Fibroblast of lung (primary cell): ENCODE data around the gene RAPGEF5. TPM values are rescaled to one million over a fixed set of nuclear protein-coding genes. Genes with fewer than 3 reads are reported as not detected.

Experiments
- DNase-seq, 2 donors: peaks; one replicate each; pipeline versions ENCODE4 v3.0.0 to v3.0.0-alpha.2; 2010; ENCODE audit warnings: low read depth in 2 of 2
- H2AFZ ChIP-seq: 2 replicates; pipeline ENCODE4 v1.5.1; 2012; ENCODE audit warnings: low read length, control low read depth, inconsistent platforms
- H3K27ac ChIP-seq: 2 replicates; pipeline ENCODE4 v1.5.1; 2011; ENCODE audit warnings: low read length, control low read depth; ENCODE audit not compliant: insufficient read depth
- H3K27me3 ChIP-seq: 2 replicates; pipeline ENCODE4 v1.5.1; 2011; ENCODE audit warnings: mild to moderate bottlenecking, low read length; ENCODE audit not compliant: control insufficient read depth, insufficient read depth
- H3K36me3 ChIP-seq: 2 replicates; pipeline ENCODE4 v1.5.1; 2011; ENCODE audit warnings: low read length; ENCODE audit not compliant: control insufficient read depth, insufficient read depth
- H3K4me1 ChIP-seq: 2 replicates; pipeline ENCODE4 v1.5.1; 2011; ENCODE audit warnings: low read length; ENCODE audit not compliant: control insufficient read depth, insufficient read depth; ENCODE audit errors: extremely low read depth
- H3K4me2 ChIP-seq: 2 replicates; pipeline ENCODE4 v1.5.1; 2011; ENCODE audit warnings: low read length, control low read depth; ENCODE audit not compliant: insufficient read depth; ENCODE audit errors: extremely low read depth
- H3K4me3 ChIP-seq, 4 experiments: fragments of 200-600 bp in 1 of 4; sonication (generic) in 1 of 4; replicated peaks in 1 of 4; 2 replicates each; pipeline ENCODE4 v1.5.1; 2011 to 2016; ENCODE audit warnings: low read length in 4 of 4, low read depth in 3 of 4, mild to moderate bottlenecking in 3 of 4, control low read depth in 2 of 4, inconsistent platforms in 1 of 4, mixed read lengths in 1 of 4; ENCODE audit not compliant: insufficient read depth in 1 of 4; ENCODE audit errors: control extremely low read depth in 1 of 4
- H3K79me2 ChIP-seq: 2 replicates; pipeline ENCODE4 v1.5.1; 2012; ENCODE audit warnings: mild to moderate bottlenecking, low read length, inconsistent platforms; ENCODE audit not compliant: control insufficient read depth, insufficient read depth
- H3K9ac ChIP-seq: 2 replicates; pipeline ENCODE4 v1.5.1; 2011; ENCODE audit warnings: mild to moderate bottlenecking, low read length, control low read depth; ENCODE audit not compliant: insufficient read depth
- H3K9me3 ChIP-seq: 2 replicates; pipeline ENCODE4 v1.5.1; 2012; ENCODE audit warnings: low read depth, low read length; ENCODE audit not compliant: control insufficient read depth, insufficient read depth
- H4K20me1 ChIP-seq: 2 replicates; pipeline ENCODE4 v1.5.1; 2011; ENCODE audit warnings: low read length; ENCODE audit not compliant: control insufficient read depth, insufficient read depth; ENCODE audit errors: extremely low read depth
- CTCF ChIP-seq, 2 donors: IDR thresholded peaks in 1 of 2; conservative IDR thresholded peaks in 1 of 2; 1 replicate in 1 of 2; 2 replicates in 1 of 2; pipeline ENCODE4 v1.5.1; 2011 to 2012; ENCODE audit warnings: low read length in 2 of 2, control low read depth in 1 of 2, inconsistent platforms in 1 of 2, low read depth in 1 of 2, mild to moderate bottlenecking in 1 of 2
- EZH2 ChIP-seq: IDR thresholded peaks from 2 replicates; pipeline ENCODE4 v1.5.1; 2012; ENCODE audit warnings: low read length, control low read depth, mild to moderate bottlenecking; ENCODE audit errors: missing control alignments
- polyA plus RNA-seq, 2 donors: library from polyadenylated mRNA; depleted of rRNA in 1 of 2; stranded (reverse) in 1 of 2; unstranded in 1 of 2; fragments of >200 nt; gene quantifications; 2 replicates each; pipeline ENCODE4 v1.2.1, GENCODE V29; 2011 to 2012; ENCODE audit warnings: missing spikeins in 1 of 2
- total RNA-seq: library from RNA; depleted of rRNA; stranded (reverse); fragments of >200 nt; gene quantifications from 2 replicates; pipeline ENCODE4 v1.2.1, GENCODE V29; 2014

RAPGEF5 gene
- total and polyA plus RNA-seq, 2 donors (not counting 1 experiment from before 2014, with no cell fraction given): 1.4 to 1.5 TPM

GRCh38 chr7:22378199-22378980 is 21.4 kb upstream of the RAPGEF5 start:
- Histone ChIP-seq H3K27ac (no peak overlapping the region), H3K4me1 (no peaks in the 10 kb centered on the region), H2AFZ (no peak overlapping the region)

DNA sequence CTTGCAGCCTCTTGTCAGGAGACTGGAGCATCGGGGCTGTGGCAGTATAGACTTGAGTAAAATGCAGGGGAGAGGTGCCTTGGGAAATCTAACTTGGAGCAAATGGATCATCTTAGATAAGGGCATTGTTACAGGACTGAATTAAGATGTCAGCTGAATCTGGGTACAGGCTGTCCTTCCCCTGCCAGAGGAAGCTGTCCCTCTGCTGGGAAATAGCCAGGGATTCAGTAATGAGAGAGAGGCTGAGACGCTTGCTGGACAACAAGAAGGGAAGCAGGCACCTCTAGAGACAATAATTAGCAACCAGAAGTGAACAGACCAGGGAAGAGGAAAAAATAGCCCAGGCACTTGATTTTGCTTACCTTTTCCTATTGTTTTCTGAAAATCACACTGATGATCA is 20.7 kb upstream of the RAPGEF5 start:
- no peaks in the 10 kb centered on the region for H3K36me3 ChIP-seq
- no peak overlapping the region for H3K9ac ChIP-seq
- no peak overlapping the region for H3K27ac ChIP-seq
- no peaks in the 10 kb centered on the region for H3K79me2 ChIP-seq
- H3K4me2 ChIP-seq: no peak overlapping the region
- DNase-seq: no peak
- H4K20me1 ChIP-seq: no peaks in the 10 kb centered on the region
- no peaks in the 10 kb centered on the region for H3K27me3 ChIP-seq
- H3K4me1 ChIP-seq: no peaks in the 10 kb centered on the region
- H3K4me3 ChIP-seq: no peak overlapping the region
- no peak for TF ChIP-seq CTCF (conservative IDR thresholded peaks at IDR 0.05 in 1 of 2, IDR thresholded peaks at IDR 0.05 in 1 of 2; ENCODE audit: low read depth in 1 of 2, low read length in 2 of 2)
- no peaks in the 10 kb centered on the region for H3K9me3 ChIP-seq
- no peak overlapping the region for H2AFZ ChIP-seq

More at GRCh38 chr7:22378199-22378980, 21.4 kb upstream of the RAPGEF5 start:
- TF ChIP-seq EZH2 (no peak), CTCF (conservative IDR thresholded peaks at IDR 0.05 in 1 of 2, IDR thresholded peaks at IDR 0.05 in 1 of 2; ENCODE audit: low read depth in 1 of 2, low read length in 2 of 2) (no peak)
- H3K4me2 ChIP-seq: no peak overlapping the region
- H3K36me3 ChIP-seq: no peaks in the 10 kb centered on the region
- no peak for DNase-seq
- no peak overlapping the region for H3K9ac ChIP-seq
- H3K4me3 ChIP-seq: no peak overlapping the region
- H3K79me2 ChIP-seq: no peaks in the 10 kb centered on the region
- H3K9me3 ChIP-seq: no peaks in the 10 kb centered on the region
- H4K20me1 ChIP-seq: no peaks in the 10 kb centered on the region
- H3K27me3 ChIP-seq: no peaks in the 10 kb centered on the region

DNA sequence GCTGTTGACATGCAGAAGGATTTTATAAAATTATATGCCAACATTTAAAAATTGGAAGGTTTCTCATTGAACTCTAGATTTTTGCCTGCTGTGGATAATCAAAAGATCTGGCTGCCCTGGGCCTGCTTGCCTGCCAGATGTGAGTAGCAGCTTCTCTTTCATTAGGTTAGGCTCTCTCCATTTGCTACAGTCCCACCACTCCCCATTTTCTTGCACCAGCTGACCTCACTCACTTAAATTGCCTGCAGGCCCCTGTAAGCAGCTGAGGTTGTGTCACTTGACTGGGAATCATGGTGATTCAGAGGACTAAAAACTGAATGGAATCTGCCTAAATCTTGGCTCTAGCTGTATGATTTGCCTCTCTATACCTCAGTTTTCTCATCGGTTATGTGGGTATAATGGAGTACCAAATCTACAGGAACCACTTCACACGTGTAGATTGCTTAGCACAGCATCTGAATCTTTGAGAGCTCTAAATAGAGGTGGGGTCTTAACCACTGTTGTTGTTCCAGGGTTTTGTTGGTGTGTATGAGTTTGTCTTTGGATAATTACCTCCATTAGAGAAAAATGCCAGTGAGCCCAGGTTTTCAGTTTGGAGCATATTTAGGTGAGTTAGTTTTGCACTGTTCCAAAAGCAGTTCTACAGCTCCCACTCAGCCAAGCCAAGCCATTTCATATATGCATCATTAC is 18.6 kb upstream of the RAPGEF5 start:
- TF ChIP-seq EZH2 (no peak), CTCF (conservative IDR thresholded peaks at IDR 0.05 in 1 of 2, IDR thresholded peaks at IDR 0.05 in 1 of 2; ENCODE audit: low read depth in 1 of 2, low read length in 2 of 2) (no peak)
- H3K79me2 ChIP-seq: no peaks in the 10 kb centered on the region
- H3K4me3 ChIP-seq: no peak overlapping the region
- DNase-seq: no peak
- no peaks in the 10 kb centered on the region for H4K20me1 ChIP-seq
- H3K36me3 ChIP-seq: no peaks in the 10 kb centered on the region
- H3K27ac ChIP-seq: no peak overlapping the region
- no peak overlapping the region for H3K9ac ChIP-seq
- H3K27me3 ChIP-seq: no peaks in the 10 kb centered on the region
- H3K9me3 ChIP-seq: no peaks in the 10 kb centered on the region
- no peak overlapping the region for H3K4me2 ChIP-seq
- H2AFZ ChIP-seq: no peak overlapping the region
- H3K4me1 ChIP-seq: no peaks in the 10 kb centered on the region
